DLD1 (cell line): ENCODE measurements around the gene TUBA1A.
"Not testable (repeated sequence)": the region's sequence is repeated elsewhere in the genome, so short reads cannot be mapped to it uniquely, and the experiment has no call there.

ENCODE experiments used
- in situ Hi-C: cut with HindIII; loops from 2 replicates; pipeline ENCODE4 v1.10.0; 2017; ENCODE audit warnings: low sequenced_read_pairs

The TUBA1A gene

DNA sequence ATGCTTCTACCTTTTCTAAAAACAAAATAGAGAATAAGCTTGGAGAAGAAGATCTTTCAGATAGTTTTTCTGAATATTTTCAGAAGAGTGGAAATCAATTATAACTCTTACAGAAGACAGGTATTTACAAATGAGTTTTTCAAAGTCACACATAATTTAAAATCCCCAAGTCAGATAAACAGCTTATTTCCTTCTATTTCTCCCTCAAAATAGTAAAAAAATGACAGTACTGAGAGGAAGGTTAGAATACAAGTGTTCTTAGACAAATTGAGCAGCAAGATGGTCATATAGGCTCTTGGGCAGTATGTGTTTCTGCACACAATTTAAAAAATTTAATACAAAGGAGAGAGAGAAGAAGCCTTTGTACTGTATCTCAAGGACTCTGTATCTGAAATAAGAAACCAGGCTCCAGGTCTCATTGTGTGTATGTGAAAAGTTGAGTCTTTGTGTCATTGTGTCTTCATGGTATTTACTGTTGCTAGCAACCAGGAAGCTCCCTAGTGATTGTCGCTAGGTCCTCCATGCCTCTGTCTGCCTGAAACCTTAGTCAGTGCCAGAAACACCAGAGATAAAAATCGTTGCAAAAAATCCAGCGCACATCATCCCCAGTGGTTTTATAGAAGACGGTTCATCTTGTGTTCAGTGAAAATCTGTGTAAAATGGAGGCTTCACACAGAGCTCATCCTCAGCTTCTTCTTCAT lies 12.9 kb upstream of the TUBA1A start:
- in situ Hi-C loops = no loop called here

GRCh38 chr12:49200919-49201594 lies 12.2 kb upstream of the TUBA1A start:
- in situ Hi-C loops = no loop called here

DNA sequence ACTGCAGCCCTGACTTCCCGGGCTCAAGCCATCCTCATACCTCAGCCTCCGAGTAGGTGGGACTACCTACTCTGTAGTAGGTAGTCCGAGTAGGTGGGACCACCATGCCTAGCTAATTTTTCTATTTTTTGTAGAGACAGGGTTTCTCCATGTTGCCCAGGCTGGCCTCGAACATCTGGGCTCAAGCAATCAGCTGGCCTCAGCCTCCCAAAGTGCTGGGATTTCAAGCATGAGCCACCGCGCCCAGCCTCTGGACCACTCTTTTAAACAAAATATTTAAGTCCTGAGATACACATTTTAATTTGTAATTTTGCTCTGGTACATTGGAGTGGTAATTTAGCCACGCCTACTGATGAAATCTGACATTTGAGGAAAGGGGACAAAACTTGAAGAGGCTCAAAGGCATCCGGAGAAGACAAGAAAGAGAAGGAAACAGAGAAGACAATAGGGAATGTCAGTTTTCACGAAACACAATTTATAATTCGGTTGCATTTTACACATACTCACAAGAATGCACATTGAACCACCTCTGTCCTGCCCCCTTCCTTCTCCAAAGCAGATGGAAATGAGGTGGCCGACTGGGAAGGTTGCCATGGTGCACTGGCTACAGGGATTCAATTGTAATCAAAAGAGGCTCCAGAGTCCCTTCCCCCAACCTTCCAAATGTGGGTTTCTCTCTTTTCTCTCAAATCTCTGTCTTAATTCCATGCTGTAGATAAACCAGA lies 9.7 kb upstream of the TUBA1A start:
- in situ Hi-C loops = no loop called here

DNA sequence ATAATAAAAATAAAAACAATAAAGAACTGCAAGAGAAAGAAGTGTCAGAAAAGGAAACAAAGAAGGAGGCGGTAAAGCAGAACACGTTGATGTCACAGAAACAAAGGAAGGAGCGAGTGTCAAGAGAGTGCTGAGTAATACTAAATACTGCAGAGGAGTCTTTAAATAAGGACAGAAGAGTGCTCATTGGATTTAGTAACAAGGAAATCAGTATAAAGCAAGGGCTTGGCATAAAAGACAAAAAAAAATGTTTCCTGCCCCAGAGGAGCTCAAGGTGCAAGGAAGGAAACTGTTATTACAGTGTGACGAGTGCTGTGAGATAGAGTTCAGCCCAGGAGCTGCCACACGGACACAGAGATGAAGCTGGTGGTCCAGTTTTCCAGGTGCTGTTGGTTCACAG lies 8.4 kb upstream of the TUBA1A start:
- in situ Hi-C loops = no loop called here

- in situ Hi-C loops = no loop called here
Observed at GRCh38 chr12:49195736-49196135, 6.9 kb upstream of the TUBA1A start.

GRCh38 chr12:49193746-49194145 lies 4.9 kb upstream of the TUBA1A start:
- in situ Hi-C loops = not testable (repeated sequence)

GRCh38 chr12:49191498-49191897 lies 2.6 kb upstream of the TUBA1A start:
- in situ Hi-C loops = not testable (repeated sequence)

DNA sequence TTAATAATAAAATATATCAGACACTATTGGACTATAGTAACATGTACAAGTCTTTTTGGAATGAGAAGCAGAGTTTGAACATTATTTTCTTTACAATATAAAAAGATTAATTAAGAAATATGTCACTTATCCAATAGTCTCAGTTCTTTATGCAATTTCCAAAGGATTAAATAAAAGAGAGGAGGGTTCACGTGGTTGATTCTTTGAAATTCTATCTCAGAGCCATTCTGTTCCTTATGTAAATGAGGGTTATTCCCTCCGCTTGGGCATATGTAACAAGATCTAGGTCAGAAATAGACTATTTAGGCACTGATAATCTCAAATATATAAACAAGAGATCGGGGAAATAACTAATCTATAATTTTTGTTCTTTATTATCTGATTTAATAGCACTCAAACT lies 2.1 kb upstream of the TUBA1A start:
- in situ Hi-C loops = no loop called here

DNA sequence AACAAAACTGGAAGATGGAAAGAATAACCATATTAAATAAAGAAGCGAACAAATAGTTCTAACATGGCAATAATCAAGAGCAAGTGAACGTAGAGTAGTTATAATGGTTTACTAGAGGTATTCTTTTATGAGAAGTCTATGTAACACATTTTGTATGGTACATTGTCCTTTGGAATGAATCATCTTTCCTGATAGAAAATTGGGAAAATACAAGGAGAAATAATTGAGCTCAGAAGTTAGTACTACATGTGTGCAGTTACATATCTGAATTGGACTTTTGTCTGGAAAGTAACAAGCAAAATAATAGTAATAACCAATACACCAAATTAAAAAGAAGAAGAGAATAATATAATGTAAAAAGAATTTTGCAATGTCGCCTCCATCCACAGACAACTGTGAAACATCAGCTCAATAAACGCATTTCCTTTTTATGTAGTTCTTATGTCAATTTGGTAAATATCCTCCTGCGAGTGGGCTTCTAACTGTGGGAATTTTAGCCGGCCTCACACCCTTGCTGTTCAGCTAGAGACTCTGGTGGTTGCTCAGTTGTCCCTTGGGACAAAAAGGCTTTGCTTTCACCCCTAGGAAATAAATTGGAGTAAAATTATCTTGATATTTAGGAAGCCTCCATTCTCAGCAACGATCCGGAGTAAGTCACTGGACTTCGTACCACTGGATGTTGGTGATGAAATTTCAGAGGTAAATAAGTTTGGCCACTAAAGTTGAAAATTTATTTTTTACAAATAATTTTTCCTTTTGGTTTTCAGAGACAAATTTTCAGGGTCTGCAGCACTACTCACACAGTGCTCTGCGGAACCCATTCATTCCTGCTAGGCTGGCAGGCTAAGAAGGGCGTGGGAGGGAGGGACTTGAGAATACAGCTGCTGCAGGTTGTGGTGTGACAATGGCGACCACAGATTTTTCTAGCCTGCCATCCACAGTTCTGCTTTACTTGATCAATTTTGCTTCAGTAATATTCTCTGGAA lies 1.1 kb upstream of the TUBA1A start:
- in situ Hi-C loops = no loop called here

DNA sequence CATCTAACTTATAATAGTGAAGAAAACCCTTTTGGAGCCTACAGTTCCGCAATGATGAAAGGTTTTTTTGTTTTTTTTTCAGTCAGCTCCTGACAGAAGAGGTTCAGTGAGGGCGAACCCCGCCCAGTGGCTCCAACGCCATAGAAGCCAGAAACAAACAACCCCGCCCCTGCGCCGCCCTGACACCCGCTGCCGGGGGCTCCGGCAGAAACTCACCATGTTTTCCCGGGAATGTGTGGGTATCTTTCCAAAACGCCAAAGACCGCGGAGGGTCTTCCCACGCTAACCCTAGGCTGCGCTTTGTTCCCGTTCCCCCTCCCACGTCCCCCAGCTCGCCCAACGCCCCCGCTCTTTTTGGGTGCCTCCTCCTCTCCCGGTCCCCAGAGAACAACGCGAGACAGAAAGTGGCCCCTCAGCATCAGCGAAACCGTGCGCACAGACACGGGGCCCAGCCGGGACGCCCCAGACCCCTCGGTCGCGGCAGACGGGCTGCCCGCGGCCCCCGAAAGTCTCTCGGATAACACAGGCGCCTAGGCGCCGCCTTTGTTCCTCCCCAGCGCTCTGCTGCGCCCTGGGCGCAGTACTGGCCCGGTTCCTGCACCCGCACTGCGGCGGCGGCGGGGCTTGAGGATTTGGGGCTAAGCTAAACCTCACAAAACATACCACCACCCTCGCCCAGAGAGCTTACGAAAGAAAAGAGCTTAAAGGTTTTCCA lies 522 bp downstream of the TUBA1A start:
- in situ Hi-C loops = no loop called here

- in situ Hi-C loops = no loop called here
Observed at GRCh38 chr12:49187184-49187583, 1.7 kb downstream of the TUBA1A start.

DNA sequence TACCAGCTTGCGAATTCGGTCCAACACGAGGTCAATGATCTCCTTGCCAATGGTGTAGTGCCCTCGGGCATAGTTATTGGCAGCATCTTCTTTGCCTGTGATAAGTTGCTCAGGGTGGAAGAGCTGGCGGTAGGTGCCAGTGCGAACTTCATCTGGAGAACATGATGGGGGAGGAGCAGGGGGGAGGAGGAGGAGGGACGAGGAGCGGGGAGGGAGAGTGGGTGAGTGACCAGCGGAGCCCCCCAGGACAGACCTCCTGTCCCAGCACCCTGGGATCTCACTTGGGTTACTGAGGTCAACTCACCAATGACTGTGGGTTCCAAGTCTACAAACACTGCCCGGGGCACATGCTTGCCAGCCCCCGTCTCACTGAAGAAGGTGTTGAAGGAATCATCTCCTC lies 2.6 kb downstream of the TUBA1A start:
- in situ Hi-C loops = not testable (repeated sequence)

DNA sequence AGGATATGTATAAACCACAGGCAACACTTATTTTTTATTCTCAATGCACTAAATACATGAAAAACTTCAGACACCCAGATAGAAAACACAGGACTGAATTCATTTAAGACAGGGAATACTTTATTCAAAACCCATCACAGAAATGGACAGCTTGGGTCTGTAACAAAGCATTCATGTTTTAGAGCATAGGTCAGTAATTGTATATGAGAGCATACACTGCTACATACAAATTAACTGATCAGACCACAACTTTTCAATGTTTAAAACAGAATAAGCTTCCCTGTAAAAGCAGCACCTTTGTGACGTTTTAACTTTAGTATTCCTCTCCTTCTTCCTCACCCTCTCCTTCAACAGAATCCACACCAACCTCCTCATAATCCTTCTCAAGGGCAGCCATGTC lies 4.2 kb downstream of the TUBA1A start:
- in situ Hi-C loops = not testable (repeated sequence)

- in situ Hi-C loops = not testable (repeated sequence)
Observed at GRCh38 chr12:49183214-49183950, 5.5 kb downstream of the TUBA1A start.

DNA sequence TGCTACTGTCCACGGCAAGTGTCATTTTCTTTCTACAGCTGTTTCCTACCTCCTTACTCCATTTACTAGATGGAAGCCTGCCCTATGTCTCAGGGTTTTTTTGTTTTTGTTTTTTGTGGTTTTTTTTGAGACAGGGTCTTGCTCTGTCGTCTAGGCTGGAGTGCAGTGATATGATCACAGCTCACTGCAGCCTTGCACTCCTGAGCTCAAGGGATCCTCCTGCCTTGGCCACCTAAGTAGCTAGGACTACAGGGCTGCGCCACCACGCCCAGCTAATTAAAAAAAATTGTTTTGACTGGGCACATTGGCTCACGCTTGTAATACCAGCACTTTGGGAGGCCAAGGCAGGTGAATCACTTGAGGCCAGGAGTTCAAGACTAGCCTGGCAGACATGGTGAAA lies 14.7 kb downstream of the TUBA1A start:
- in situ Hi-C loops = no loop called here

DNA sequence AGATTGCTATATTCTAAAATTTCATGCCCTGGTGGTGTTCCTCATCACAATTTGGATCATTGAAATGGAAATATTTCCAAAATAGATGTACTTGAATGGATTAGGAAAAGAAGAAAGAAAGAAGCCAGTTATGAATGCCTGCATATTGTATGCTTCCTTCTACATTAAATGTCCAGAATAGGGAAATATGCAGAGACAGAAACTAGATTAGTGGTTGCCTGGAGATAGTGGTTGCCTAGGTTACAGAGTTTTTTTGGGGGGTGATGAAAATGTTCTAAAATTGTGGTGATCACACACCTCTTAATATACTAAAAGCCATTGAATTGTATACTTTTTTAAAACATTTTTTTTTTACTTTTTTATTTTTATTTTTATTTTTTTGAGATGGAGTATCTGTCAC lies 18.0 kb downstream of the TUBA1A start:
- in situ Hi-C loops = no loop called here

DNA sequence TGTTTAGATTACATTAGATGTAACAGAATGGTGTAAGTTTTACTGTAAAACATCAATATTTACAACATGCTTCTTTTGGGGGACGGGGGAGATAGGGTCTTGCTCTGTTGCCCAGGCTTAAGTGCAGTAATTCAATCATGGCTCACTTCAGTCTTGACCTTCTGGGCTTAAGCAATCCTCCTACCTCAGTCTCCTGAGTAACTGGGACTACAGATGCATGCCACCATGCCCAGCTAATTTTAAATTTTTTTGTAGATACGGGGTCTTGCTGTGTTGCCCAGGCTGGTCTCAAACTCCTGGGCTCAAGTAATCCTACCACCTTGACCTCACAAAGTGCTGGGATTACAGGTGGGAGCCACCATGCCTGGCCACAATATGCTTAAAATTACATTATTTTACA lies 23.8 kb downstream of the TUBA1A start:
- in situ Hi-C loops = no loop called here

DNA sequence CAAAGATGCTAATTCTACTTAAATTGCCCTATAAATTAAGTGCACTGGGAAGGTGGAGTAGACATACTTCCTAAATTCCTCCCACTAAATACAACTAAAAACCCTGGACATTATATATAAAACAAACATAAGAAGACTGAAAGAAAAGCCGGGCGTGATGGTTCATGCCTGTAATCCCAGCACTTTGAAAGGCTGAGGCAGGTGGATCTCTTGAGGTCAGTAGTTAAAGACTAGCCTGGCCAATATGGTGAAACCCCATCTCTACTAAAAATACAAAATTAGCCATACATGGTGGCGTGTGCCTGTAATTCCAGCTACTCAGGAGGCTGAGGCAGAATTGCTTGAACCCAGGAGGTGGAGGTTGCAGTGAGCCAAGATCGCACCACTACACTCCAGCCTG lies 27.0 kb downstream of the TUBA1A start:
- in situ Hi-C loops = not testable (repeated sequence)

GRCh38 chr12:49161092-49161795 lies 27.6 kb downstream of the TUBA1A start:
- in situ Hi-C loops = no loop called here
